Central memory CD8-positive, alpha-beta T cell (primary cell): ENCODE measurements around the gene MED17.

Experiments used
- ATAC-seq: fragments of 150-1000 bp; cut with Tn5 transposase; replicated peaks from 2 replicates; pipeline ENCODE4 v1.10.0; 2022; ENCODE audit warnings: mild to moderate bottlenecking, moderate FRiP score, moderate number of reproducible peaks; ENCODE audit not compliant: poor library complexity, severe bottlenecking; ENCODE audit errors: extremely low read depth
- DNase-seq, 2 donors: peaks; one replicate each; pipeline ENCODE4 v3.0.0; 2021; ENCODE audit warnings: low spot score in 2 of 2
- H3K27ac Mint-ChIP-seq: one replicate; pipeline ENCODE4 v1.8.0; 2022; ENCODE audit warnings: low read depth, mild to moderate bottlenecking, moderate library complexity, mixed read lengths
- H3K27me3 Mint-ChIP-seq: one replicate; pipeline ENCODE4 v1.8.0; 2022; ENCODE audit warnings: mixed read lengths
- H3K36me3 Mint-ChIP-seq: one replicate; pipeline ENCODE4 v1.8.0; 2022; ENCODE audit warnings: mild to moderate bottlenecking, moderate library complexity, mixed read lengths; ENCODE audit not compliant: insufficient read depth
- H3K4me1 Mint-ChIP-seq: one replicate; pipeline ENCODE4 v1.8.0; 2022; ENCODE audit warnings: mixed read lengths
- H3K4me3 Mint-ChIP-seq: one replicate; pipeline ENCODE4 v1.8.0; 2022; ENCODE audit warnings: mild to moderate bottlenecking, moderate library complexity, mixed read lengths
- H3K9me3 Mint-ChIP-seq: one replicate; pipeline ENCODE4 v1.8.0; 2022; ENCODE audit warnings: mixed read lengths

The MED17 gene

DNA sequence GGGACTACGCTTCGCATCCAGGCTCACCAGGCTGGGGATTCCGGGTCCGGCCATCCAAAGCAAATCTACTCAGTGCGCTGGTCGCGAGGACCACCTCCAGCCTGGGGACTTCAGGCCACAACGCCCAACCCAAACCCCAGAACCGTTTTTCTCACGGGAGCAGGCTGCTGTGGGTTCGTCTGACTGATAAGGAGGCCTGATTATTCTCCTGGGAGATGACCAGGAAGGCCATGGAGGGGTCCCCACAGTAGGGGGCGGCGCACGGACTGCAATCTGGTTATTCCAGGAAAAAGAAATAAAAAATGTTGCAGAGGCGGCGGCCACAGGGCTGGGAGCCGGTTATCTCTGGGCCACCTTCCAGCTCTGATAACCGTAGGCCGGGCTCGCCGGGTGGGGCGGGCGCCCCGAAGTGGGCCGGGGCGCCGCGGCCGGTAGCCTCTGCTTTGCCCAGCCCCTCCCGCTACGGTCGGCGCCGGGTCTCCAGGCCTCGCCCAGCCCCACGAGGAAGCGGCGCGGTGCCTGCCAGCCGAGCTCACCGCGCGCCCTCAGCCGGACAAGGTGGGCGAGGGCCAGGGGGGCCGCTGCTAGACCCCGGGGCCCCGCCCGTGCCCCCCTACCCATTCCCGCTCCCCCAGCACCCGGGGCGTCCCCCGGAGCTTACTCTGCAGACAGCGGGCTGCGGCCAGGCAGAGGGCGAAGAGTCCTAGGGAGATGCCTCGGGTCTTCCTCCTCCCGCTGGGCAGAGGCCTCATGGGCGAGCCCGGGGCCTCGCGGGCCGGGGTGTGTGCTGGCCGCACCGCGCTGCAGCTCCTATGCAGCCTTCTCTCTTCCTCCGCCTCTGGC, 65.9 kb downstream of the MED17 start:
- no peak for ATAC-seq
- H3K4me1 Mint-ChIP-seq: no peaks in the 10 kb centered on the region
- H3K27ac Mint-ChIP-seq: no peak overlapping the region
- H3K9me3 Mint-ChIP-seq: no peaks in the 10 kb centered on the region
- H3K4me3 Mint-ChIP-seq: no peak overlapping the region
- DNase-seq: no peak
- no peaks in the 10 kb centered on the region for H3K36me3 Mint-ChIP-seq
- peaks cover 11% of the 10 kb centered on the region for H3K27me3 Mint-ChIP-seq

DNA sequence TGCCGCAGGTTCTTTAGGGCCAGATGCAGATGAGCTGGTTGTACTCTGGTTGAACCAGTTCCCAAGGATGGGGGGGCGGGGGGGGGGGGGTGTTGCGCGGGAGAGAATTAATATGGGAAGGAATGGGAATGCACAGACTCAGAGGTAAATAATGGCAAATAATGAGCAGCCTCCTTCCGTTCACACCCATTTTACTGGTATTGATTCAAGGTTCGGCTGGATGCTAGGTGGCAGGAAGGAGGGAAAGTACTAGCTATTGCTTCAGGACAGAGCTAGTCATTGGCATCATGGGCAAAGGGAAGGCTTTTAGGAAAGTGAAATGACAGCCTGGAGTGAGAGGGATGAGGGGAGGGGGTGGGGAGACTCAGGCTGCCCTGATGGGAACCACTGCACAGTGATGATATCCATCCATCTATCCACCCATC, 66.5 kb downstream of the MED17 start, which contains the start of gene VSTM5:
VSTM5 (minus strand) TSS at position 25 of the 425 bp plus-strand sequence. CDS start 116 bp downstream, outside the sequence.
- no peak within 1 kb of the TSS for H3K27ac Mint-ChIP-seq
- H3K27me3 Mint-ChIP-seq: peaks cover 11% of the 10 kb centered on the region
- H3K4me3 Mint-ChIP-seq: no peak within 1 kb of the TSS
- ATAC-seq: no peak
- no peaks in the 10 kb centered on the region for H3K36me3 Mint-ChIP-seq
- H3K9me3 Mint-ChIP-seq: no peaks in the 10 kb centered on the region
- no peak for DNase-seq
- no peaks in the 10 kb centered on the region for H3K4me1 Mint-ChIP-seq

DNA sequence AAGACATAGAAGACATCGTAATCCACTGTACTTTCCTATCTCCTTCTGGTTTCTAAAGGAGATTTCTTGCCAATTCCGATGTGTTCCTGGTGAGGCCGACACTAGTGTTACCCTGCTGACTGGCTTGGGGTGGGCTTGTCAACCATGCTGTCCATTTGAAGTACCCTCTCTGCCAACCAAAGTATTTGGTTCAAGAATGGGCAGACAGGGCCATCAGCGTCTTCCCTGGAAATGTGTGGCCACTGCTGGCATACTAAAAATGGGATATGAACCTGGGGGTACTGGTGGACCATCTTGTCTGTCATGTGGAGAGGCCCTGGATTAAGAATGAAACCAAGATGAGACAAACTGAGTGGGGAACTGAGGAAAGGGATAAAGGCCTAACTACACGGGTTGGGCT, 68.2 kb downstream of the MED17 start:
- H3K36me3 Mint-ChIP-seq: no peaks in the 10 kb centered on the region

DNA sequence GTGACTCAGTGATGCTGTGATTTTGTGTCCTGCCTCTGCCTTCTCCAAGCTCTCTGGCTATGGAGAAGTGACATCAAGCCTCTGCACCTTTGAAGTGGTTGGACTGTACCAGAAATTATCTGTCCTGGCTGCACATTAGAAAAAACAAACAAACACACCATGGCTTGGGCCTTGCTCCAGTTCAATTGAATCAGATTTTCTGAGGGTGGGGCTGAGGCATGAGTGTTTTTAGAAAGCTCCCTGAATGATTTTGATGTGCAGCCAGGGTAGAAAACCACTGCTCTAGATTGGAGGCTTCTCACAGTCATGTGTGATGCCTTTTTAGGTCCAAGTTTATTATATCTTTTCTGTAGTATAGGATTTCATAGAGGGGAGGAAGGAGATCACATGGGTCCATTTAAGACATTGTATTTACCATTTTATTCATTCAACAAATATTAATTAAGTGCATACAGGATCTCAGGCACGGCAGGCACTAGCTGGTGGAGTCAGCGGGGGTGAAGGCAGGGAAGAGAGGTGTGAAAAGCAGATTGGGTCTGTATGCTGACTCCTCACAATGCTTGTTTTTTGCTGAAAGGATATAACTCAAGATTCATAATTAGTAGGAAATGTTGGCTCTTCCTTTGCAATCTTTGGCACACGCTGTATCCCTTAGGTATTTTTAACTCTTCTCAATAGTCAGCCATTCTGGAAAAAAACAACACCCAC, 73.5 kb downstream of the MED17 start:
- no peak overlapping the region for H3K27ac Mint-ChIP-seq
- no peaks in the 10 kb centered on the region for H3K4me1 Mint-ChIP-seq
- ATAC-seq: no peak
- H3K36me3 Mint-ChIP-seq: no peaks in the 10 kb centered on the region
- no peak overlapping the region for H3K4me3 Mint-ChIP-seq
- no peaks in the 10 kb centered on the region for H3K9me3 Mint-ChIP-seq
- DNase-seq: no peak
- H3K27me3 Mint-ChIP-seq: no peaks in the 10 kb centered on the region

More for the DNA sequence above, 68.2 kb downstream of the MED17 start:
- H3K9me3 Mint-ChIP-seq: no peaks in the 10 kb centered on the region
- ATAC-seq (no peak), DNase-seq (no peak)
- H3K27ac Mint-ChIP-seq: no peak overlapping the region
- no peaks in the 10 kb centered on the region for H3K4me1 Mint-ChIP-seq
- peaks cover 11% of the 10 kb centered on the region for H3K27me3 Mint-ChIP-seq
- H3K4me3 Mint-ChIP-seq: no peak overlapping the region

DNA sequence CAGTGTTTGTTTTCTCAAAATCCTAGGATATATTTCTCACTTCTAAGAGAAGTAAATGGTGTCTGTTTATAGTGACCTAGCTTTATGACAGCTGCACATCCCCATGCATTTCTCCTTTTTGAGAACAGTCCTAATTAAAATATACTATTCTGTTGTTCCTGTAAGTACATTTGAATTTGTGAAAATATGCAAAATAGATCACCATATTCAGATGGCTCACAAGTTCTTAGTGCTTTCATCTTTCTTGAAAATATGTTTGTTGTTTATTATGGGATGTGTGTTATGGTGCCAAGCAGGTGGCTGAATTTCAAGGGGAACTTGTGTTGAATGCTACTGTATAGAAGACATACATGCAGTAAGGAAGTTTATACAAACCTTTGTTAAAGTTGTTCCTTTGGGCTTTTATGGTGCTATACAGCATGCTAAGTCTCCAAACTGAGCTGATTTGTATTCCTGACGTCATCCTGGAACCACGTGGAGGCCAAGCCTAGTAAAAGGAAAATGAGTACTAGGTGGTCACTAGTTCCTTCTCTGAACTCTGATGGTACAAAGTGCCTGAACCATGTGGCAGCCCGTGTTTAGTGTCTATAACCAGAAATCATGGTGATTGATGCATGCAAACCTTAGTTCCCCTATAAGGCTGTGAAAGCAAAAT, 74.2 kb downstream of the MED17 start:
- ATAC-seq (no peak), DNase-seq (no peak)
- Mint-ChIP-seq H3K27ac (no peak overlapping the region), H3K9me3 (no peaks in the 10 kb centered on the region), H3K27me3 (no peaks in the 10 kb centered on the region), H3K4me1 (no peaks in the 10 kb centered on the region), H3K36me3 (no peaks in the 10 kb centered on the region), H3K4me3 (no peak overlapping the region)

DNA sequence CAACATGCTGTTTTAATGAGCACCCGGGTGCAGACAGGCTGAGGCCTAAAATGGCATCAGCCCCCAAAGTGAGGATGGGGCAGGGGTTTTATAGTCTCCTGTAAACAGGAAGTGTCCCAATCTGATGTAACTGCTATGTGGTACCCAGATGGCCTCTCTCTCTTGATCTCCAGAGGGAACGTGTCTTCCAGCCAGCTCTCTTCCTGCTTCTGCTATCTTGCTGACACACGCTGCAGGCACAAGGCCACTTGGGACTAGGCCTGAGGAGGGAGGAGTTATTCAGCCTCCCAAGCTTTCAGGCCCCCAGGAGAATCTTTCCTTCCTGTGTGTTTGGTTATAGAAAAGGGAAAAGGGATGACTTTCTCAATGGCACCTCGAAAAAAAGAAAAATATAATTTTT, 77.7 kb downstream of the MED17 start:
- Mint-ChIP-seq H3K27me3 (no peaks in the 10 kb centered on the region), H3K27ac (no peak overlapping the region), H3K9me3 (no peaks in the 10 kb centered on the region), H3K36me3 (no peaks in the 10 kb centered on the region), H3K4me1 (no peaks in the 10 kb centered on the region), H3K4me3 (no peak overlapping the region)
- ATAC-seq (no peak), DNase-seq (no peak)
